HG03558 (cell line): ENCODE measurements around the gene ARFGAP3.

Experiments
- ATAC-seq: cut with Tn5 transposase; IDR thresholded peaks from one replicate; pipeline ENCODE4 v1.9.1; 2021; ENCODE audit warnings: moderate number of reproducible peaks; ENCODE audit not compliant: unreplicated experiment; ENCODE audit errors: extremely low read depth

Gene ARFGAP3

GRCh38 chr22:42884616-42885375 lies 27.7 kb upstream of the ARFGAP3 start:
- ATAC-seq: no peak

- no peak for ATAC-seq
These were observed 26.9 kb upstream of the ARFGAP3 start for GRCh38 chr22:42883970-42884369.

GRCh38 chr22:42883121-42883520 lies 26.0 kb upstream of the ARFGAP3 start:
- no peak for ATAC-seq

GRCh38 chr22:42881982-42882656 lies 25.0 kb upstream of the ARFGAP3 start:
- no peak for ATAC-seq

- ATAC-seq: no peak
These were observed 24.2 kb upstream of the ARFGAP3 start for GRCh38 chr22:42881298-42881697.

GRCh38 chr22:42880815-42881214 lies 23.7 kb upstream of the ARFGAP3 start:
- no peak for ATAC-seq

GRCh38 chr22:42879371-42880021 lies 22.4 kb upstream of the ARFGAP3 start:
- ATAC-seq: no peak

- no peak for ATAC-seq
These were observed 21.7 kb upstream of the ARFGAP3 start for GRCh38 chr22:42878561-42879305.

GRCh38 chr22:42877597-42878340 lies 20.7 kb upstream of the ARFGAP3 start:
- no peak for ATAC-seq

GRCh38 chr22:42877158-42877557 lies 20.1 kb upstream of the ARFGAP3 start:
- ATAC-seq: no peak

GRCh38 chr22:42876041-42876440 lies 19.0 kb upstream of the ARFGAP3 start:
- ATAC-seq: no peak

GRCh38 chr22:42874010-42874409 lies 16.9 kb upstream of the ARFGAP3 start:
- no peak for ATAC-seq

- no peak for ATAC-seq
These were observed 16.3 kb upstream of the ARFGAP3 start for GRCh38 chr22:42873356-42873755.

- no peak for ATAC-seq
These were observed 15.7 kb upstream of the ARFGAP3 start for GRCh38 chr22:42872821-42873220.

GRCh38 chr22:42871146-42872050 lies 14.3 kb upstream of the ARFGAP3 start:
- ATAC-seq: no peak

- ATAC-seq: no peak
These were observed 12.9 kb upstream of the ARFGAP3 start for GRCh38 chr22:42869888-42870480.

GRCh38 chr22:42869463-42869862 lies 12.4 kb upstream of the ARFGAP3 start:
- ATAC-seq: no peak

GRCh38 chr22:42868751-42869251 lies 11.7 kb upstream of the ARFGAP3 start:
- no peak for ATAC-seq
